K562 (cell line): Measurements from ENCODE around the gene PHF24. TPM values are rescaled to one million over a fixed set of nuclear protein-coding genes. Genes with fewer than 3 reads are reported as not detected.

Source experiments
- ATAC-seq: fragments of 200-7000 bp; cut with Tn5 transposase; 3 replicates; pipeline ENCODE4 v1.9.1; 2020; ENCODE audit warnings: moderate library complexity
- BruUV-seq: library from RNA; stranded (reverse); fragments of 400-500 nt; replicated peaks from 2 replicates; lab custom pipeline; 2021; lab: Mats Ljungman, UMichigan
- CTCF ChIA-PET: fragments of 300-600 bp; formaldehyde crosslinking; extraction: SDS; loops from one replicate; lab custom pipeline; 2021; ENCODE audit warnings: low intra/inter-chr PET ratio; lab: Yijun Ruan, JAX
- POLR2A ChIA-PET: fragments of 300-600, 350-650 bp; sonication (Branson Sonifier 250); formaldehyde crosslinking; extraction: SDS; loops from one replicate; lab custom pipeline; 2021; ENCODE audit warnings: antibody characterized with exemption, inconsistent platforms; lab: Yijun Ruan, JAX
- DNase-seq, 4 experiments: peaks; one replicate each; pipeline versions ENCODE4 v3.0.0 to v3.0.0-alpha.2; 2011 to 2018; ENCODE audit warnings: low spot score in 3 of 4, mixed read lengths in 3 of 4; ENCODE audit errors: extremely low read depth in 1 of 4
- FAIRE-seq: peaks from 2 replicates; lab custom pipeline; 2011; peaks lifted over from hg19 to GRCh38; lab: Jason Lieb, UNC
- H2AFZ ChIP-seq: 2 replicates; pipeline ENCODE4 v1.6.0; 2011; ENCODE audit warnings: low read depth, low read length, control low read depth, inconsistent platforms
- H3K27ac ChIP-seq: fragments of 200-600 bp; 3 replicates; pipeline ENCODE4 v1.8.0; 2011; ENCODE audit warnings: low read depth, mild to moderate bottlenecking, control low read depth, inconsistent platforms, low read length, moderate library complexity, mixed read lengths; ENCODE audit errors: extremely low read depth
- H3K27me3 ChIP-seq, 2 experiments: fragments of 300-600 bp in 1 of 2; 2 replicates in 1 of 2; 3 replicates in 1 of 2; pipeline versions ENCODE4 v1.6.0 to v1.8.0; 2011; ENCODE audit warnings: inconsistent platforms in 2 of 2, low read length in 2 of 2, mild to moderate bottlenecking in 1 of 2, mixed read lengths in 1 of 2, moderate library complexity in 1 of 2; ENCODE audit not compliant: control insufficient read depth in 2 of 2, insufficient read depth in 2 of 2
- H3K36me3 ChIP-seq: fragments of 300-600 bp; 3 replicates; pipeline ENCODE4 v1.8.0; 2011; ENCODE audit warnings: mild to moderate bottlenecking, low read length, inconsistent platforms; ENCODE audit not compliant: control insufficient read depth, insufficient read depth
- H3K4me1 ChIP-seq, 2 experiments: fragments of 200-600 bp in 1 of 2; replicated peaks in 1 of 2; 2 replicates in 1 of 2; 3 replicates in 1 of 2; pipeline versions ENCODE4 v1.5.1 to v1.8.0; 2011; ENCODE audit warnings: inconsistent platforms in 2 of 2, low read length in 2 of 2, mild to moderate bottlenecking in 1 of 2, mixed read lengths in 1 of 2, moderate library complexity in 1 of 2; ENCODE audit not compliant: control insufficient read depth in 2 of 2, insufficient read depth in 2 of 2
- H3K4me2 ChIP-seq: 2 replicates; pipeline ENCODE4 v1.6.1; 2011; ENCODE audit warnings: low read length, control low read depth, inconsistent platforms, mixed read lengths; ENCODE audit not compliant: insufficient read depth
- H3K4me3 ChIP-seq: fragments of 200-600 bp; sonication (generic), shearing (Covaris generic); 2 replicates; pipeline ENCODE4 v1.5.1; 2016; ENCODE audit warnings: control low read depth, inconsistent platforms
- H3K79me2 ChIP-seq: fragments of 200-600 bp; 3 replicates; pipeline ENCODE4 v1.8.0; 2011; ENCODE audit warnings: low read length, inconsistent platforms; ENCODE audit not compliant: control insufficient read depth, insufficient read depth
- H3K9ac ChIP-seq, 2 experiments: 2 replicates each; pipeline versions ENCODE4 v1.6.0 to v1.6.1; 2011; ENCODE audit warnings: low read depth in 2 of 2, low read length in 2 of 2, control low read depth in 1 of 2, inconsistent platforms in 1 of 2, mild to moderate bottlenecking in 1 of 2, mixed read lengths in 1 of 2; ENCODE audit not compliant: insufficient read depth in 1 of 2
- H3K9me1 ChIP-seq: one replicate; pipeline ENCODE4 v1.6.0; 2011; ENCODE audit warnings: inconsistent platforms, mild to moderate bottlenecking, low read length, moderate library complexity; ENCODE audit not compliant: control insufficient read depth, insufficient read depth
- H3K9me3 ChIP-seq: replicated peaks from 2 replicates; pipeline ENCODE4 v1.5.1; 2011; ENCODE audit warnings: low read depth, low read length, inconsistent platforms; ENCODE audit not compliant: control insufficient read depth, insufficient read depth
- H4K20me1 ChIP-seq: replicated peaks from 2 replicates; pipeline ENCODE4 v1.6.1; 2011; ENCODE audit warnings: low read length, inconsistent platforms, mixed read lengths; ENCODE audit not compliant: control insufficient read depth, insufficient read depth
- FIP1L1 ChIP-seq: fragments of 200-400 bp; formaldehyde crosslinking; IDR thresholded peaks from 2 replicates; pipeline ENCODE4 v1.6.1; 2018; ENCODE audit warnings: mild to moderate bottlenecking, low read depth, low read length; ENCODE audit not compliant: poor library complexity, severe bottlenecking
- HDGF ChIP-seq: fragments of 450-650 bp; IDR thresholded peaks from 2 replicates; pipeline ENCODE4 v1.6.1; 2016
- RNF2 ChIP-seq: sonication (generic); IDR thresholded peaks from 2 replicates; pipeline ENCODE4 v1.6.1; 2016
- TCFL5 ChIP-seq: fragments of 250-450 bp; sonication (Bioruptor Pico); conservative IDR thresholded peaks from 2 replicates; pipeline ENCODE4 v1.6.1; 2021; ENCODE audit warnings: mild to moderate bottlenecking, moderate library complexity, matching md5 sums
- ZC3H4 ChIP-seq: sonication (generic); formaldehyde crosslinking; IDR thresholded peaks from 2 replicates; pipeline ENCODE4 v1.9.0; 2021; ENCODE audit warnings: missing genetic modification reagents, borderline replicate concordance
- ZNF444 ChIP-seq: fragments of 250-450 bp; sonication (Bioruptor Pico); IDR thresholded peaks from 2 replicates; pipeline ENCODE4 v1.4.0; 2020; ENCODE audit warnings: mild to moderate bottlenecking, moderate library complexity
- WGBS: fragments of 100-300 bp; shearing (Covaris generic); methylation state at CpG from one replicate; pipeline ENCODE4 v1.1.6; 2016; ENCODE audit warnings: low coverage, mixed read lengths; ENCODE audit not compliant: insufficient coverage; ENCODE audit errors: missing lambda C conversion rate; 5-methylcytosine and 5-hydroxymethylcytosine counted together
- in situ Hi-C: fragments of 300-500 bp; cut with MboI; formaldehyde crosslinking; loops from 4 replicates; pipeline ENCODE4 v1.15.0; 2018; ENCODE audit warnings: inconsistent platforms, mixed read lengths
- intact Hi-C: fragments of 100-400 bp; cut with micrococcal nuclease; formaldehyde crosslinking; loops from 2 replicates; pipeline ENCODE4 v1.14.2; 2022
- polyA plus RNA-seq, 8 experiments: library from polyadenylated mRNA; depleted of rRNA in 4 of 8; stranded (reverse) in 5 of 8; unstranded in 3 of 8; fragments of >200 nt; fragmentation: Nextera tagmentation in 2 of 8; fragmentation: Illumina TruSeq in 1 of 8; extraction: Ambion mirVana in 2 of 8; extraction: Trizol in 1 of 8; gene quantifications; 2 replicates each; pipeline versions ENCODE4 v1.2.1 to v1.2.3, GENCODE V29; 2011 to 2014; ENCODE audit warnings: inconsistent platforms in 1 of 8, missing spikeins in 1 of 8
- total RNA-seq, 7 experiments: library from RNA; depleted of rRNA in 6 of 7; stranded (reverse); fragments of >200 nt in 6 of 7; fragmentation: Illumina TruSeq in 2 of 7; extraction: Trizol in 2 of 7; gene quantifications; 2 replicates each; pipeline versions ENCODE4 v1.2.1 to v1.2.3, GENCODE V29; 2011 to 2021; ENCODE audit warnings: low replicate concordance in 1 of 7
- TF ChIP-seq, protein P1 (sequence below): fragments of 250-450 bp; sonication (Bioruptor Pico); IDR thresholded peaks from 2 replicates; pipeline ENCODE4 v1.8.0; 2022; ENCODE audit warnings: moderate library complexity, mild to moderate bottlenecking, inconsistent platforms

Gene PHF24
- total and polyA plus RNA-seq, 9 of the 15 experiments (the other 6 are each of a cell fraction or from before 2014, with no cell fraction given) = 0.01 TPM; not detected in 7

DNA sequence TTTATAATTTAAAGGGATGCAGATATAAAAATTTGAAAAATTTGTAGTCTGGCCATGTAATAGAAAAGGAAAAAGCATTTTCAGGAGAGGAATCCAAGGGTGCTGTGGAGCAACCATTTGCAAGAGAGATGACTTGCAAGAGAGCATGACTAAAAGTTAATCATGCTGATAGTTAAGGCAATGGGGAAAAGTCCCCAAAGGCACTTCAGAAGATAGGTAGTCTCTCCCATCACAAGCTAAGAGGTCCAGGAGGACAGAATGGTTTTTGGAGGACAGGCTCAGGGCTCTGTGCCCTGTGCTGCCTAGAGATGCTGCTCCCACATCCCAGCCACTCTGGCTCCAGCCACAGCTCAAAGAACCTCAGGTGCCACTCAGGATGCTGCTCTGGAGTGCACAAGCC lies 70.3 kb downstream of the PHF24 start (continued):
- TF ChIP-seq, protein P1, sequence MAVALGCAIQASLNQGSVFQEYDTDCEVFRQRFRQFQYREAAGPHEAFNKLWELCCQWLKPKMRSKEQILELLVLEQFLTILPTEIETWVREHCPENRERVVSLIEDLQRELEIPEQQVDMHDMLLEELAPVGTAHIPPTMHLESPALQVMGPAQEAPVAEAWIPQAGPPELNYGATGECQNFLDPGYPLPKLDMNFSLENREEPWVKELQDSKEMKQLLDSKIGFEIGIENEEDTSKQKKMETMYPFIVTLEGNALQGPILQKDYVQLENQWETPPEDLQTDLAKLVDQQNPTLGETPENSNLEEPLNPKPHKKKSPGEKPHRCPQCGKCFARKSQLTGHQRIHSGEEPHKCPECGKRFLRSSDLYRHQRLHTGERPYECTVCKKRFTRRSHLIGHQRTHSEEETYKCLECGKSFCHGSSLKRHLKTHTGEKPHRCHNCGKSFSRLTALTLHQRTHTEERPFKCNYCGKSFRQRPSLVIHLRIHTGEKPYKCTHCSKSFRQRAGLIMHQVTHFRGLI (CRISPR knock-in tag) = no peak
- no peak for TF ChIP-seq FIP1L1
- no peak for TF ChIP-seq ZNF444 (CRISPR knock-in tag)

DNA sequence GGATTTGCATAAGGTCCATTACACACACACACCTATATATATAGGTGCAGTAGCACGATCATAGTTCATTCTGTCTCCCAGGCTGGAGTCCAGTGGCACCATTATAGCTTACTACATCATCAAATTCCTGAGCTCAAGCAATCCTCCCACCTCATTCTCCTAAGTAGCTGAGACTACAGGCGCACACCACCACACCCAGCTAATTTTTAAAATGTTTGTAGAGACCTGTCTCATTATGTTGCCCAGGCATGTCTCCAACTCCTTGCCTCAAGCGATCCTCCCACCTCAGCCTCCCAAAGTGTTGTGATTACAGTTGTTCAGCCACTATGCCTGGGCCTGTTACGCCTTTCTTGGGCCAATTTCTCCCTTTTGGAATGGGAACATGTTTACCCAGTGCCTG lies 71.2 kb downstream of the PHF24 start:
- no peaks in the 10 kb centered on the region for H3K27me3 ChIP-seq
- intact Hi-C loops = no loop called here
- ChIA-PET POLR2A (interaction anchor here (1.0 kb wide), 1 partner anchor 14 kb away, joined by 3 read pairs; no protein-coding TSS in a partner anchor), CTCF (no interaction called here)
- FAIRE-seq = no peak
- no peaks in the 10 kb centered on the region for H3K9me3 ChIP-seq
- H3K79me2 ChIP-seq = no peaks in the 10 kb centered on the region
- no peaks in the 10 kb centered on the region; the same call in 2 of the 3 replicates for H3K36me3 ChIP-seq
- DNase-seq = no peak
- no peaks in the 10 kb centered on the region for H3K9me1 ChIP-seq
- H4K20me1 ChIP-seq = no peaks in the 10 kb centered on the region
- TF ChIP-seq HDGF (no peak), ZC3H4 (CRISPR knock-in tag) (no peak), RNF2 (no peak), TCFL5 (CRISPR knock-in tag) (no peak)
- TF ChIP-seq, all 486 proteins: peak for 0
- Histone ChIP-seq H2AFZ (no peak overlapping the region), H3K4me3 (no peak overlapping the region), H3K4me2 (no peak overlapping the region), H3K27ac (no peak overlapping the region), H3K9ac (no peak overlapping the region), H3K4me1 (peaks cover 5 to 26% of the 10 kb centered on the region in 2 experiments; a peak in 4 of 5 replicates)
- no peak for ATAC-seq
- in situ Hi-C loops = no loop called here
- no TSS peak for BruUV-seq
- WGBS = 87% methylated on average over 4 of the region's 4 CpGs
